ENCODE results near the gene SNAPC1. TPM values are rescaled to one million over a fixed set of nuclear protein-coding genes. Genes with fewer than 3 reads are reported as not detected.
"Not testable (repeated sequence)": the region's sequence is repeated elsewhere in the genome, so short reads cannot be mapped to it uniquely, and the experiment has no call there.

The SNAPC1 gene
- total RNA-seq, 1 experiment from 2014 or later, result 33.4 TPM

- H3K4me1 ChIP-seq (ENCODE audit: low read length), result peaks cover 52% of the 10 kb centered on the region
- no peak overlapping the region for H3K4me2 ChIP-seq (ENCODE audit: low read depth, low read length, poor library complexity, severe bottlenecking)
- H3K27me3 ChIP-seq (ENCODE audit: low read length), result no peaks in the 10 kb centered on the region
- H3K9me3 ChIP-seq (ENCODE audit: low read length), result no peaks in the 10 kb centered on the region
- no peaks in the 10 kb centered on the region for H3K9me2 ChIP-seq (replicated peaks; ENCODE audit: insufficient read depth, low read length)
- no peak overlapping the region for H2AFZ ChIP-seq (ENCODE audit: low read length)
- peaks cover 78% of the 10 kb centered on the region for H3K36me3 ChIP-seq (ENCODE audit: insufficient read depth, low read length)
- peaks cover 35% of the 10 kb centered on the region for H4K20me1 ChIP-seq (ENCODE audit: insufficient read depth, low read depth, low read length)
- peaks cover 94% of the 10 kb centered on the region for H3K79me2 ChIP-seq (ENCODE audit: low read length)
- H3K4me3 ChIP-seq (ENCODE audit: low read length), result no peak overlapping the region
- no peak overlapping the region for H3K9ac ChIP-seq (ENCODE audit: low read length)
- no peak for DNase-seq
- H3K27ac ChIP-seq (ENCODE audit: low read length), result no peak overlapping the region; the same call in 1 of the 2 replicates
Measured at GRCh38 chr14:61744238-61744637, 18.0 kb upstream of the SNAPC1 start.

- not testable (repeated sequence) for H3K9me2 ChIP-seq (replicated peaks; ENCODE audit: insufficient read depth, low read length); H3K9ac ChIP-seq (ENCODE audit: low read length); H3K9me3 ChIP-seq (ENCODE audit: low read length); H3K27me3 ChIP-seq (ENCODE audit: low read length); H2AFZ ChIP-seq (ENCODE audit: low read length)
- Histone ChIP-seq H3K4me3 (ENCODE audit: low read length) (peak overlapping the region; percentile 80; the same call in 1 of the 2 replicates), H3K4me1 (ENCODE audit: low read length) (peaks cover 62% of the 10 kb centered on the region), H4K20me1 (ENCODE audit: insufficient read depth, low read depth, low read length) (peaks cover 31% of the 10 kb centered on the region), H3K79me2 (ENCODE audit: low read length) (peaks cover 93% of the 10 kb centered on the region), H3K36me3 (ENCODE audit: insufficient read depth, low read length) (peaks cover 71% of the 10 kb centered on the region), H3K27ac (ENCODE audit: low read length) (peak overlapping the region; percentile 90), H3K4me2 (ENCODE audit: low read depth, low read length, poor library complexity, severe bottlenecking) (peak overlapping the region; percentile 82)
- peak; percentile 73 for DNase-seq
Measured at GRCh38 chr14:61746346-61746745, 15.9 kb upstream of the SNAPC1 start.

- H3K36me3 ChIP-seq (ENCODE audit: insufficient read depth, low read length), result peaks cover 68% of the 10 kb centered on the region
Measured at GRCh38 chr14:61746881-61747280, 15.3 kb upstream of the SNAPC1 start.

GRCh38 chr14:61747342-61747741 lies 14.9 kb upstream of the SNAPC1 start:
- H3K9ac ChIP-seq (ENCODE audit: low read length), result peak overlapping the region; percentile 81; the same call in 1 of the 2 replicates
- no peak for DNase-seq
- H3K4me1 ChIP-seq (ENCODE audit: low read length), result peaks cover 72% of the 10 kb centered on the region
- peaks cover 63% of the 10 kb centered on the region for H3K36me3 ChIP-seq (ENCODE audit: insufficient read depth, low read length)
- no peaks in the 10 kb centered on the region for H3K9me2 ChIP-seq (replicated peaks; ENCODE audit: insufficient read depth, low read length)
- no peak overlapping the region for H2AFZ ChIP-seq (ENCODE audit: low read length)
- H3K27me3 ChIP-seq (ENCODE audit: low read length), result no peaks in the 10 kb centered on the region
- peaks cover 84% of the 10 kb centered on the region for H3K79me2 ChIP-seq (ENCODE audit: low read length)
- H3K4me2 ChIP-seq (ENCODE audit: low read depth, low read length, poor library complexity, severe bottlenecking), result peak overlapping the region; percentile 82
- no peaks in the 10 kb centered on the region for H3K9me3 ChIP-seq (ENCODE audit: low read length)
- peak overlapping the region; percentile 80 for H3K4me3 ChIP-seq (ENCODE audit: low read length)
- H3K27ac ChIP-seq (ENCODE audit: low read length), result peak overlapping the region; percentile 90
- peaks cover 28% of the 10 kb centered on the region for H4K20me1 ChIP-seq (ENCODE audit: insufficient read depth, low read depth, low read length)

More at GRCh38 chr14:61746881-61747280, 15.3 kb upstream of the SNAPC1 start:
- Histone ChIP-seq H2AFZ (ENCODE audit: low read length) (no peak overlapping the region), H3K9me2 (replicated peaks; ENCODE audit: insufficient read depth, low read length) (no peaks in the 10 kb centered on the region), H3K9me3 (ENCODE audit: low read length) (no peaks in the 10 kb centered on the region), H3K9ac (ENCODE audit: low read length) (peak overlapping the region; percentile 81; the same call in 1 of the 2 replicates), H3K79me2 (ENCODE audit: low read length) (peaks cover 89% of the 10 kb centered on the region), H3K4me1 (ENCODE audit: low read length) (peaks cover 68% of the 10 kb centered on the region), H4K20me1 (ENCODE audit: insufficient read depth, low read depth, low read length) (peaks cover 31% of the 10 kb centered on the region), H3K27me3 (ENCODE audit: low read length) (no peaks in the 10 kb centered on the region), H3K4me2 (ENCODE audit: low read depth, low read length, poor library complexity, severe bottlenecking) (peak overlapping the region; percentile 82), H3K4me3 (ENCODE audit: low read length) (peak overlapping the region; percentile 80), H3K27ac (ENCODE audit: low read length) (peak overlapping the region; percentile 90)
- DNase-seq, result peak; percentile 82

GRCh38 chr14:61749264-61749663 lies 13.0 kb upstream of the SNAPC1 start:
- Histone ChIP-seq H3K4me2 (ENCODE audit: low read depth, low read length, poor library complexity, severe bottlenecking) (peak overlapping the region; percentile 82), H3K27me3 (ENCODE audit: low read length) (no peaks in the 10 kb centered on the region), H3K4me3 (ENCODE audit: low read length) (peak overlapping the region; percentile 80), H3K9me3 (ENCODE audit: low read length) (no peaks in the 10 kb centered on the region), H3K4me1 (ENCODE audit: low read length) (peaks cover 87% of the 10 kb centered on the region), H3K79me2 (ENCODE audit: low read length) (peaks cover 65% of the 10 kb centered on the region), H3K9me2 (replicated peaks; ENCODE audit: insufficient read depth, low read length) (no peaks in the 10 kb centered on the region), H2AFZ (ENCODE audit: low read length) (no peak overlapping the region), H4K20me1 (ENCODE audit: insufficient read depth, low read depth, low read length) (peaks cover 27% of the 10 kb centered on the region), H3K27ac (ENCODE audit: low read length) (peak overlapping the region; percentile 90), H3K36me3 (ENCODE audit: insufficient read depth, low read length) (peaks cover 48% of the 10 kb centered on the region), H3K9ac (ENCODE audit: low read length) (peak overlapping the region; percentile 81)
- DNase-seq, result peak; percentile 59

- Histone ChIP-seq H3K9me3 (ENCODE audit: low read length) (no peaks in the 10 kb centered on the region), H3K27ac (ENCODE audit: low read length) (peak overlapping the region; percentile 90), H3K9ac (ENCODE audit: low read length) (peak overlapping the region; percentile 81), H3K79me2 (ENCODE audit: low read length) (peaks cover 59% of the 10 kb centered on the region), H3K4me2 (ENCODE audit: low read depth, low read length, poor library complexity, severe bottlenecking) (peak overlapping the region; percentile 82), H2AFZ (ENCODE audit: low read length) (no peak overlapping the region), H4K20me1 (ENCODE audit: insufficient read depth, low read depth, low read length) (peaks cover 27% of the 10 kb centered on the region), H3K4me1 (ENCODE audit: low read length) (peaks cover 83% of the 10 kb centered on the region), H3K4me3 (ENCODE audit: low read length) (peak overlapping the region; percentile 80), H3K9me2 (replicated peaks; ENCODE audit: insufficient read depth, low read length) (no peaks in the 10 kb centered on the region), H3K36me3 (ENCODE audit: insufficient read depth, low read length) (peaks cover 43% of the 10 kb centered on the region), H3K27me3 (ENCODE audit: low read length) (no peaks in the 10 kb centered on the region)
- peak; percentile 58 for DNase-seq
Measured at GRCh38 chr14:61749867-61750266, 12.4 kb upstream of the SNAPC1 start.

- Histone ChIP-seq H3K36me3 (ENCODE audit: insufficient read depth, low read length) (peaks cover 33% of the 10 kb centered on the region), H3K4me3 (ENCODE audit: low read length) (peak overlapping the region; percentile 80), H3K27me3 (ENCODE audit: low read length) (no peaks in the 10 kb centered on the region), H4K20me1 (ENCODE audit: insufficient read depth, low read depth, low read length) (peaks cover 19% of the 10 kb centered on the region), H3K9ac (ENCODE audit: low read length) (peak overlapping the region; percentile 81), H3K4me2 (ENCODE audit: low read depth, low read length, poor library complexity, severe bottlenecking) (peak overlapping the region; percentile 82), H3K4me1 (ENCODE audit: low read length) (peaks cover 73% of the 10 kb centered on the region), H3K9me2 (replicated peaks; ENCODE audit: insufficient read depth, low read length) (no peaks in the 10 kb centered on the region), H3K27ac (ENCODE audit: low read length) (peak overlapping the region; percentile 90), H2AFZ (ENCODE audit: low read length) (0 out of 2 replicates have a peak overlapping the region, but pooled peaks have one; percentile 44), H3K9me3 (ENCODE audit: low read length) (no peaks in the 10 kb centered on the region), H3K79me2 (ENCODE audit: low read length) (peaks cover 49% of the 10 kb centered on the region)
- peak; percentile 98 for DNase-seq
Measured at GRCh38 chr14:61750708-61751474, 11.3 kb upstream of the SNAPC1 start.

GRCh38 chr14:61751475-61751989 lies 10.7 kb upstream of the SNAPC1 start:
- peak; percentile 57 for DNase-seq
- H3K4me3 ChIP-seq (ENCODE audit: low read length), result peak overlapping the region; percentile 80
- peak overlapping the region; percentile 82 for H3K4me2 ChIP-seq (ENCODE audit: low read depth, low read length, poor library complexity, severe bottlenecking)
- H3K9me2 ChIP-seq (replicated peaks; ENCODE audit: insufficient read depth, low read length), result no peaks in the 10 kb centered on the region
- H3K27me3 ChIP-seq (ENCODE audit: low read length), result no peaks in the 10 kb centered on the region
- H3K27ac ChIP-seq (ENCODE audit: low read length), result peak overlapping the region; percentile 90
- H3K79me2 ChIP-seq (ENCODE audit: low read length), result peaks cover 43% of the 10 kb centered on the region
- peaks cover 67% of the 10 kb centered on the region for H3K4me1 ChIP-seq (ENCODE audit: low read length)
- peaks cover 18% of the 10 kb centered on the region for H4K20me1 ChIP-seq (ENCODE audit: insufficient read depth, low read depth, low read length)
- H3K36me3 ChIP-seq (ENCODE audit: insufficient read depth, low read length), result peaks cover 33% of the 10 kb centered on the region
- H3K9ac ChIP-seq (ENCODE audit: low read length), result peak overlapping the region; percentile 81
- 0 out of 2 replicates have a peak overlapping the region, but pooled peaks have one; percentile 44 for H2AFZ ChIP-seq (ENCODE audit: low read length)
- no peaks in the 10 kb centered on the region for H3K9me3 ChIP-seq (ENCODE audit: low read length)
